GM12891 (cell line): ENCODE measurements around the gene IZUMO4.

Experiments used
- DNase-seq: peaks from one replicate; pipeline ENCODE4 v3.0.0; 2011; ENCODE audit warnings: low spot score; ENCODE audit not compliant: insufficient read length
- FAIRE-seq: peaks from 2 replicates; lab custom pipeline; 2011; peaks lifted over from hg19 to GRCh38; lab: Jason Lieb, UNC
- PAX5 ChIP-seq: IDR thresholded peaks from 2 replicates; pipeline ENCODE4 v1.6.1; 2011; ENCODE audit warnings: low read length, moderate library complexity, mild to moderate bottlenecking; ENCODE audit not compliant: insufficient read depth, severe bottlenecking
- POLR2A ChIP-seq: IDR thresholded peaks from 2 replicates; pipeline ENCODE4 v1.6.1; 2011; ENCODE audit warnings: low read depth, low read length, control low read depth
- POLR2AphosphoS5 ChIP-seq: IDR thresholded peaks from 2 replicates; pipeline ENCODE4 v1.6.1; 2011; ENCODE audit warnings: low read depth, low read length, control low read depth
- POU2F2 ChIP-seq: IDR thresholded peaks from 2 replicates; pipeline ENCODE4 v1.6.1; 2011; ENCODE audit warnings: low read depth, mild to moderate bottlenecking, control low read depth, low read length, moderate library complexity
- SPI1 ChIP-seq: IDR thresholded peaks from 2 replicates; pipeline ENCODE4 v1.6.1; 2011; ENCODE audit warnings: low read depth, low read length, control low read depth
- TAF1 ChIP-seq: IDR thresholded peaks from 2 replicates; pipeline ENCODE4 v1.6.1; 2011; ENCODE audit warnings: low read depth, low read length, control low read depth

Gene IZUMO4

DNA sequence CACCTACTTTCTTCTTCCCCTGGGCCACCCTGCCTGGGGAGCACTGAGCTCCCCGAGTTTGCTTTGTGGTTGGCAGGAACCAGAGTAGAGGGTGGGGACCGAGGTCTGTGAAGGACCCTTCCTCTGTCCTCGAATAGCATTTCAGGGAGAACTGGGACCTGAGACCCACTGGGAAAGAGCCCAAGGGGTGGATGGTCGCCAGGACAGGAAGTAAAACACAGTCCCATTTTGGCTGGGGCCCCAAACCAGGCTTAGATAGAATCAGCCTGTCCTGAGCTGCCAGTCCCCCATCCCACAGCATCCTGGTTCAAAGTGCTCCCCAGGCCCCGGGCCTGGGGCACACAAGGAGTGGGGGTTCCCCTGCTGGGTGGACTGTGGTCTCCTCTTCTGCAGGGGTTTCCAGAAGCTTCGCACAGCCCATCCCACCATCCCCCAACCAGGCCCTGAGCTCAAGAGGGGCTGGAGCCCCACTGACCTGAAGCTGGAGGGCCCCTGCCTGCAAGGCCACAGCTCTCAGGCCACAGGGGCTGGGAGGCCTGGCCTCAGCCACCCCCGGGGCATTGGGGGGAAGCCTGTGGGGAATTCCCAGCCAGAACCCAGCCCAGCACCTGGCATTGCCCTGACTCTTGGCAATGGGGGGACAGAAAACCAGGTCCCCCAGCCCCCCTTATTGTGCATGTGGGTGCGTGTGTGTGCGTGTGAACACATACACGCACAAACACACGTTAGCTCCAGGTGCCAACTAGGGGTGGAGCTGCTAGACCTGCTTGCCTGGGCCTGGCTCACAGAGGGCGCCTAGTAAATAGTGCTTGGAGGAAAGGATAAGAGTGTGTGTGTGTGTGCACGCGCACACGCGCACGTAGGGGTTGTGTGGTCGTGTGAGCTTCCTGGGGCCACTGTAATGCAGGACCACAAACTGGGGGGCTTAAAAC is 44.7 kb upstream of the IZUMO4 start:
- FAIRE-seq (no peak), DNase-seq (no peak)
- no peak for TF ChIP-seq POLR2A
- TF ChIP-seq PAX5 = no peak
- 0 out of 2 replicates have a peak, but pooled peaks have one; percentile 0 for TF ChIP-seq SPI1

DNA sequence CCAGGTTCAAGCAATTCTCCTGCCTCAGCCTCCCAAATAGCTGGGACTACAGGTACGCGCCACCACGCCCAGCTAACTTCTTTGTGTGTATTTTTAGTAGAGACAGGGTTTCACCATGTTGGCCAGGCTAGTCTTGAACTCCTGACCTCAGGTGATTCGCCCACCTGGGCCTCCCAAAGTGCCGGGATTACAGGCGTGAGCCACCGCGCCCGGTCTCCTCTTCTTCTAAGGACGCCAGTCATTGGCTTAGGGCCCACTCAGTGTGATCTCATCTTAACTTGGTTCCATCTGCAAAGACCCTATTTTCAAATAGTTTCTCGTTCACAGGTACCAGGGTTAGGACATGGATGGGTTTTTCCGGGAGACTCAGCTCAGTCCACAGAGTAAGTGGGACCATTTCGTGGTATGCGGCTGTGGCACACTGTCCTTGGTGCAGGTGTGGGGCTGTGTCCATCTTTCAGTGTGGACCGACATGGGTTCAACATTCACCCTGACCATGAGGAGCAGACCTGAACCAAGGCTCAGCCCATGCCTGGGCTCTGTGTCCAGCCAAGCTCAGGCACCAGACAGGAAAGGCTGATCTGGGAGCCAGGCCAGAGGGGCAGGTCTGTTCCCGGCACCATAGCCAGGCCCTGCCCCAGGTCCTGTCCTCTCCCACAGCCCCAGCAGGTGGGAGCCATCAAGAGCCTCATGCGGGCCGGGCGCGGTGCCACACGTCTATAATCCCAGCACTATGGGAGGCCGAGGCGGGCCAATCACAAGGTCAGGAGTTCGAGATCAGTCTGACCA is 42.9 kb upstream of the IZUMO4 start:
- FAIRE-seq (peak; percentile 33), DNase-seq (no peak)
- TF ChIP-seq TAF1 (no peak), POU2F2 (no peak), PAX5 (no peak)

DNA sequence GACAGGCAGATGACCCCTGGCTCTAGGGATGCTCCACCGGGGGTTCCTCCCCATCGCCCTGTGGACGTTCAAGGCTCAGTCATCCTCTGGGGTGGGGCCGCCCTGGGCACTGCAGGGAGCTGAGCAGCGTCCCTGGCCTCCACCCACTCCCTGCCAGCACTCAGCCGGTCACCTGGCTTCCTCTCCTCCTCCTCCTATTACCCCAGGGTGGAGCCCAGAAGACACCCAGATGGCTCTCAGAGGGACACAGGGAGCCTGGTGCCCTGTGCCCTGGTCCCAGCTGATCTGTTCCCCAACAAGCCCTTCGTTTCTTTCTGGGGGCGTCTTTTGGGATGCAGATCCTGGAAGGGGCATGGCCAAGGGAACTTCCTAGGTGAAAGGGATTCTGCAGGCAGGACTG is 42.0 kb upstream of the IZUMO4 start:
- DNase-seq (no peak), FAIRE-seq (peak; percentile 76)
- TF ChIP-seq TAF1 = no peak
- no peak for TF ChIP-seq POU2F2
- no peak for TF ChIP-seq POLR2AphosphoS5
- no peak for TF ChIP-seq SPI1
- no peak for TF ChIP-seq POLR2A
- no peak for TF ChIP-seq PAX5

DNA sequence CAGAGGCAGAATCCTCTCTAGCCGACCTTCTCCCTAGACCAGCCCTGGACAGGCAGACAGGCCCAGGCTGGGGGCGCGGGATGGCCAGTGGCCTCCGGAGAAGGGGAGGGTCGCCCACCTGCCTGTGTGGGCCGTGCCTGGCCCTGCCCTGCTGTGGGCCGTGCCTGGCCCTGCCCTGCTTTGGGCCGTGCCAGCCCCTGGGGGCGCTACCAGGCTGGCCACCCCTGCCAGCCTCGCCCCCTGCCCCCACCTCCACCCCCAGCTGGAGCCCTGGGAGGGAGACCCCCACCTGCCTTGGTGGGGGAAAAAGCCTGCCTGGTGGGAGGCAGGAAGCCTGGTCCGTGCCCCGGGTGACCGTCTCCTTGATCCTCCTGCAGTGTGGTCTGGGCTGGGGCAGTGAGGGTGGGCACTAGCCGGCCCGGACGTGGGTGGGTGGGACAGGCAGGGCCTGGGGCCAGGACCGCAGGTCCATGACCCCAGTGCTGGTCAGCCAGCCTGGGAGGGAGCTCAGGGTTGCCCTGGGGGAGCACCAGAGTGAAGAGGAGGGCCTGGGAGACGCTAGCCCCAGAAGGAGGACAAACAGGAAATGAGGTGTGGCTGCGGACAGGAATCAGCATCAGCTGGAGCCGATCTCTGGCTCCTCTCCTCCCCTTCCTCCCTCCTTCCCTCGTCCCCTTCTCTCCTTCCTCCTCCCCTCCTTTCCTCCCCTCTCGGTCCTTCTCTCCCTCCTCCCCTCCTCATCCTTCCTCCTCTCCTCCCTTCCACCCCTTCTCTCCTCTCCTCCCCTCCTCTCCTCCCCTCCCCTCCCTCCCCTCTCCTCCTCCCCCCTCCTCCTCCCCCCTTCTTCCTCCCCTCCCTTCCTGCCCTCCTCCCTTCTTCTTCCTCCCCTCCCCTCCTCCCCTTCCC is 40.5 kb upstream of the IZUMO4 start:
- FAIRE-seq (peak; percentile 71), DNase-seq (no peak)
- 0 out of 2 replicates have a peak, but pooled peaks have one; percentile 19 for TF ChIP-seq SPI1
- TF ChIP-seq POLR2AphosphoS5 = no peak
- TF ChIP-seq POLR2A = 0 out of 2 replicates have a peak, but pooled peaks have one; percentile 29

DNA sequence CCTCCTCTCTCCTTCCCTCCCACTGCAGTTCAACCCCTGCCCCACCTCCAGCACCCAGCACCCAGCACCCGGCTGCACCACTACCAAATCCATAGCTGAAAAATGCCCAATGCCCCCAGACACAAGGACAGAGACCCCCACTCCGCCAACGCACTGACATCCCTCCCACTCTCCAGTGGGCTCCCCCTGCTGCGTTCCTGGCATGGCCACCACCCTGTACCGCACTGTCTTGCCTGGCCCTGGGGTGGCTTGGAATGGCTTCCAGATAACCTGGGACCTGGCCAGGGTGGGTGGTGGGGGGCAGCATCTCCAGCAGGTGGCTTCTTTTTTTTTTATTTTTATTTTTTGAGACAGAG is 39.9 kb upstream of the IZUMO4 start:
- DNase-seq (no peak), FAIRE-seq (no peak)
- TF ChIP-seq TAF1 = no peak
- no peak for TF ChIP-seq POU2F2
- TF ChIP-seq POLR2A = no peak
- no peak for TF ChIP-seq POLR2AphosphoS5
- TF ChIP-seq SPI1 = no peak
- TF ChIP-seq PAX5 = no peak

DNA sequence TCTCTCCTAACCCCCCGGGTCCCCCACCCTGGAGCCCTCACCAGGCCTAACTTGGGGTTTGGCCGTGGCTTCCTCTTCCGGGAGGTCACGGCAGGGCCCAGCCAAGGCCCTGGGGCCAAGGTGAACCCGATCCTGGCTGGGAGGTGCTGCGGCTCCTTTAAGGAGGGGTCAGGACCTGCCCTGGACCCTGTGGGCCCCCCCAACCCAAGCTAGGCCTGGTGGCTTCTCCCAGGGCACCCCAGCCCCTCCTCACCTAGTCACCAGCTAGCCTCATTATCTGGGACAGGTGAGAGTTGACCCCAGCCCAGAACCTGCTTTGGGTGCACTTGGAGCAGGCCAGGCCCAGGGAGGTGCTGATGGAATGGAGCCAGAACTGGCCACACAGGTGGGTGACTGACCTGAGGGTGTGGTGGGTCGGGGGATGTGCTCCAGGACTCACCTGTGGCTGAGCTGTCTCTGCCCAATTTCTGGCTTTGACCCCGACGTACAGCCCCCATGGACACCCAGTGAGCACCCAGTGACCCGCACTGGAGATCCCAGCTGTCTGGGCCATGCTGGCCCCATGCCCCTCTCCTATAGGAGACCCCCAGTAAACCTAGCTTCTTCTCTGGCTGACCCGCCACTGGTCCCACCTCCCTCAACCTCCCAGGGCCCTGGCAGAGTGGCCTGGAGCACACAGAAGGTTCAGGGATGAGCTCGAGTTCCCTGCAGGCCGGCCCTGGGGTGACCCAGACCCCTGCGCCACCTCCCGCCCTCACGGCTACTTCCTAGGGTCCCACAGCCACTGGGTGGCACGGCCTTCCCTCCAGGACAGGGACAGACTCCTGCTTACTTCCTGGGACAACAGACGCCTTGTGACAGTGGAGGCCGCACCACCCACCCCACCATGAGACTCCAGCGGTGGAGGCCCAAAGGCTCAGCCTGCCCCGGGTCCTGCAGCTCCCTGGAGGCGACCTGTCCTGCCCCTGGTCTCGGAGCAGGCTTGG is 38.9 kb upstream of the IZUMO4 start:
- DNase-seq (no peak), FAIRE-seq (no peak)
- TF ChIP-seq PAX5 (no peak), POLR2AphosphoS5 (no peak), SPI1 (no peak), POU2F2 (no peak), TAF1 (no peak), POLR2A (no peak)

DNA sequence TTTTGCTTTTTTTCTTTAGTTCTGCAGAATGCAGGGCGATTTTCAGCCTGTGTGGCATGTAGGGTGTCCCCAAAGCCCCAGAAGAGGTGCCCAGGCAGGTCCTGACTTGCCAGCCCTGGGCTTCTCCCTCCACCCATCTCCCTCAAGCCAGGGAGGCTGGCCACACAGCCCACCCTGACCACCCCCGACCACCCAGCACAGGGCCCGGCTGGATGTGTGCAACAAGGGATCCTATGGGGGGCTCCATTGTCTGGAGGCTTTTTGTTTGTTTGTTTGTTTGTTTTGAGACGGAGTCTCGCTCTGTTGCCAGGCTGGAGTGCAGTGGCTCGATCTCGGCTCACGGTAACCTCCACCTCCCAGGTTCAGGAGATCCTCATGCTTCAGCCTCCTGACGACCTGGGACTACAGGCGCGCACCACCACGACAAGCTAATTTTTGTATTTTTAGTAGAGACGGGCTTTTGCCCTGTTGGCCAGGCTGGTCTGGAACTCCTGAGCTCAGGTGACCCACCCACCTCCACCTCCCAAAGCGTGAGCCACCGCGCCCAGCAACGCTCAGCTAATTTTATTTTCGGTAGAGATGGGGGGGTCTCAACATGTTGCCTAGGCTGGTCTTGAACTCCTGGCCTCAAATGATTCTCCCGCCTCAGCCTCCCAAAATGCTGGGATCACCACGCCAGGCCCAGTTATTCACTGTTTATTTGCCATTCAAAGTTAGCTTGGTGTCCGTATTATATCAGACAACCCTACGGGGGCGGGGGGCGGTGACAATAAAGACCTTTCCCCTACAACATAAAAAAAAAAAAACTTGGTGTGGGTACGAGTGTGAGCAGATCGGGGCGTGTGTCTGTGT is 37.9 kb upstream of the IZUMO4 start:
- no peak for FAIRE-seq

More for the DNA sequence above, 37.9 kb upstream of the IZUMO4 start:
- TF ChIP-seq TAF1 (no peak), POLR2A (no peak), POLR2AphosphoS5 (no peak), SPI1 (no peak), PAX5 (no peak), POU2F2 (no peak)
- no peak for DNase-seq
